DND-41 (cell line): Measurements from ENCODE around the gene LRRC4B.

Source experiments
- EZH2 ChIP-seq: IDR thresholded peaks from 3 replicates; pipeline ENCODE4 v1.6.1; 2012; ENCODE audit warnings: borderline replicate concordance, low read depth, mild to moderate bottlenecking, moderate library complexity, low read length, inconsistent platforms; ENCODE audit not compliant: severe bottlenecking
- TF ChIP-seq, protein P1 (sequence below): IDR thresholded peaks from 2 replicates; pipeline ENCODE4 v1.5.1; 2012; ENCODE audit warnings: borderline replicate concordance, low read length, moderate library complexity, mild to moderate bottlenecking; ENCODE audit not compliant: poor library complexity, severe bottlenecking; ENCODE audit errors: extremely low read depth

DNA sequence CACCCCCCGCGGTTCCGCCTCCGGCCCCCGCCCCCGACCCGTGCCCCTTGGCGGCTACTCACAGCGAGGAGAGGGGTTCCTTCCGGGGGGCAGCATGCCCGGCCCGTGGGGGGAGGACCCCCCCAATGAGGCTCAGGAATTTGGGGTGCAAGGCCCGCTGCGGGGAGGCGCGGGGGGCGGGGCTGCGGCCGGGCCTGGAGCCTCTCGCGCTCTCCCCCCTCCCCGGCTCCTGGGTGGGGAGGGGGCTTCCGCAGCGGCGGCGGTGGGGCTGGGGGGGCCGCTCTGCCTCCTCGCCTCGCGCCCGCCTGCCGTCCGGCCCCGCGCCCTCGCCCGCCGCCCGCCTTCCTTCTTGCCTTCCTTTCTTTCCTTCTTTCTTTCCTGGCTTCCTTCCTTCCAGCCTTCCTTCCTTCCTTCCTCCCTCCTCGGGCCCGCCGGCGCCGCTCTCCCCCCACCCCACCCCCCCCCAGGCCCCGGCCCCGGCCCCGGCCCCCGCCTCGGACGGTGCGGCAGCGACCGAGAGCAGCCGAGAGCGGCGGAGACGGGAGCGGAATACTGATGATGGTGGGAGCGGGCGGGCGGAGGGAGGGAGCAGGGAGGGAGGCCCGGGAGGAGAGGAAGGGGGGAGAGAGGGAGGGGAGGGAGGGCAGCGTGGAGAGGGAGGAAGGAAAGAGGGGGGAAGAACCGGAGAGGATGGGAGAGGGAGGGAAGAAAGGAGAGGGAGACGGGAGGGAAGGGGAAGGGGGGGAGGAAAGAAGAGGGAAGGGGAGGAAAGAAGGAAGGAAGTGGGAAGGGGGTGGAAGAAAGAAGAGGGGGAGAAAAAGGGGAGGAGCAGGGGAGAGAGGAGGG lies at the start of gene LRRC4B:
- TF ChIP-seq, protein P1, sequence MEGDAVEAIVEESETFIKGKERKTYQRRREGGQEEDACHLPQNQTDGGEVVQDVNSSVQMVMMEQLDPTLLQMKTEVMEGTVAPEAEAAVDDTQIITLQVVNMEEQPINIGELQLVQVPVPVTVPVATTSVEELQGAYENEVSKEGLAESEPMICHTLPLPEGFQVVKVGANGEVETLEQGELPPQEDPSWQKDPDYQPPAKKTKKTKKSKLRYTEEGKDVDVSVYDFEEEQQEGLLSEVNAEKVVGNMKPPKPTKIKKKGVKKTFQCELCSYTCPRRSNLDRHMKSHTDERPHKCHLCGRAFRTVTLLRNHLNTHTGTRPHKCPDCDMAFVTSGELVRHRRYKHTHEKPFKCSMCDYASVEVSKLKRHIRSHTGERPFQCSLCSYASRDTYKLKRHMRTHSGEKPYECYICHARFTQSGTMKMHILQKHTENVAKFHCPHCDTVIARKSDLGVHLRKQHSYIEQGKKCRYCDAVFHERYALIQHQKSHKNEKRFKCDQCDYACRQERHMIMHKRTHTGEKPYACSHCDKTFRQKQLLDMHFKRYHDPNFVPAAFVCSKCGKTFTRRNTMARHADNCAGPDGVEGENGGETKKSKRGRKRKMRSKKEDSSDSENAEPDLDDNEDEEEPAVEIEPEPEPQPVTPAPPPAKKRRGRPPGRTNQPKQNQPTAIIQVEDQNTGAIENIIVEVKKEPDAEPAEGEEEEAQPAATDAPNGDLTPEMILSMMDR: no peak
- TF ChIP-seq EZH2: no peak
